Endothelial cell of umbilical vein (primary cell): ENCODE measurements around the gene OPA1. TPM values are rescaled to one million over a fixed set of nuclear protein-coding genes. Genes with fewer than 3 reads are reported as not detected.

Experiments used
- BruUV-seq: library from RNA; stranded (reverse); fragments of 400-500 nt; replicated peaks from 2 replicates; lab custom pipeline; 2021; lab: Mats Ljungman, UMichigan
- CTCF ChIA-PET: fragments of 300-600, 350-600 bp; sonication (Branson Sonifier 250); formaldehyde crosslinking; loops from one replicate; lab custom pipeline; 2021; ENCODE audit warnings: antibody characterized with exemption, inconsistent platforms; lab: Charles Lee
- POLR2A ChIA-PET: fragments of 300-600, 350-600 bp; sonication (Branson Sonifier 250); formaldehyde crosslinking; loops from one replicate; lab custom pipeline; 2021; ENCODE audit warnings: antibody characterized with exemption, inconsistent platforms; lab: Charles Lee
- DNase-seq: peaks from one replicate; pipeline ENCODE4 v3.0.0-alpha.2; 2011; ENCODE audit warnings: low read depth, low spot score
- FAIRE-seq: peaks from 2 replicates; lab custom pipeline; 2011; peaks lifted over from hg19 to GRCh38; lab: Jason Lieb, UNC
- H2AFZ ChIP-seq: 2 replicates; pipeline ENCODE4 v1.6.0; 2012; ENCODE audit warnings: low read depth, low read length, control low read depth, inconsistent platforms
- H3K27ac ChIP-seq: 2 replicates; pipeline ENCODE4 v1.5.1; 2011; ENCODE audit warnings: low read depth, mild to moderate bottlenecking, control low read depth, low read length, moderate library complexity; ENCODE audit not compliant: insufficient read depth
- H3K27me3 ChIP-seq, 2 experiments: 2 replicates each; pipeline versions ENCODE4 v1.6.0 to v1.6.1; 2011; ENCODE audit warnings: low read length in 2 of 2, mixed read lengths in 1 of 2; ENCODE audit not compliant: control insufficient read depth in 2 of 2, insufficient read depth in 2 of 2
- H3K36me3 ChIP-seq, 2 experiments: 2 replicates in 1 of 2; 3 replicates in 1 of 2; pipeline ENCODE4 v1.5.1; 2011; ENCODE audit warnings: low read length in 2 of 2, mild to moderate bottlenecking in 1 of 2, moderate library complexity in 1 of 2; ENCODE audit not compliant: control insufficient read depth in 2 of 2, insufficient read depth in 2 of 2; ENCODE audit errors: extremely low read depth in 1 of 2
- H3K4me1 ChIP-seq: 3 replicates; pipeline ENCODE4 v1.5.1; 2011; ENCODE audit warnings: mild to moderate bottlenecking, low read length; ENCODE audit not compliant: control insufficient read depth, insufficient read depth; ENCODE audit errors: extremely low read depth
- H3K4me2 ChIP-seq: 2 replicates; pipeline ENCODE4 v1.6.1; 2011; ENCODE audit warnings: low read length, control low read depth, mixed read lengths; ENCODE audit not compliant: insufficient read depth
- H3K4me3 ChIP-seq, 3 experiments: fragments of 200-600 bp in 1 of 3; sonication (generic), shearing (Covaris generic) in 1 of 3; replicated peaks in 1 of 3; 2 replicates each; pipeline ENCODE4 v1.5.1; 2011 to 2016; ENCODE audit warnings: control low read depth in 3 of 3, low read length in 3 of 3, mild to moderate bottlenecking in 2 of 3, inconsistent platforms in 1 of 3, low read depth in 1 of 3, moderate library complexity in 1 of 3; ENCODE audit not compliant: insufficient read depth in 1 of 3
- H3K79me2 ChIP-seq: 2 replicates; pipeline ENCODE4 v1.6.0; 2012; ENCODE audit warnings: low read length, inconsistent platforms; ENCODE audit not compliant: control insufficient read depth, insufficient read depth
- H3K9ac ChIP-seq: replicated peaks from 2 replicates; pipeline ENCODE3; 2011; ENCODE audit warnings: low read length, control low read depth; ENCODE audit not compliant: insufficient read depth; ENCODE audit errors: extremely low read depth
- H3K9me1 ChIP-seq: replicated peaks from 3 replicates; pipeline ENCODE4 v1.6.0; 2011; ENCODE audit warnings: mild to moderate bottlenecking, low read length; ENCODE audit not compliant: control insufficient read depth, insufficient read depth; ENCODE audit errors: extremely low read depth
- H3K9me3 ChIP-seq: replicated peaks from 2 replicates; pipeline ENCODE4 v1.5.1; 2012; ENCODE audit warnings: low read length, inconsistent platforms; ENCODE audit not compliant: control insufficient read depth, insufficient read depth
- H4K20me1 ChIP-seq: replicated peaks from 2 replicates; pipeline ENCODE3; 2011; ENCODE audit warnings: mild to moderate bottlenecking, low read length; ENCODE audit not compliant: control insufficient read depth, insufficient read depth; ENCODE audit errors: extremely low read depth
- EZH2 ChIP-seq: IDR thresholded peaks from 2 replicates; pipeline ENCODE4 v1.6.1; 2012; ENCODE audit warnings: borderline replicate concordance, low read depth, mild to moderate bottlenecking, moderate library complexity, low read length, inconsistent platforms; ENCODE audit not compliant: severe bottlenecking
- FOS ChIP-seq: IDR thresholded peaks from 2 replicates; pipeline ENCODE4 v1.6.1; 2011; ENCODE audit warnings: mild to moderate bottlenecking, low read length, moderate library complexity, borderline replicate concordance; ENCODE audit not compliant: insufficient read depth
- GATA2 ChIP-seq: IDR thresholded peaks from 2 replicates; pipeline ENCODE4 v1.7.0; 2011; ENCODE audit warnings: low read depth, mild to moderate bottlenecking, moderate library complexity, mixed read lengths, low read length; ENCODE audit not compliant: insufficient read length, insufficient read depth
- JUN ChIP-seq: IDR thresholded peaks from 2 replicates; pipeline ENCODE4 v1.6.1; 2011; ENCODE audit warnings: borderline replicate concordance, low read depth; ENCODE audit not compliant: insufficient read length, insufficient read depth
- MYC ChIP-seq: IDR thresholded peaks from one replicate; pipeline ENCODE4 v1.6.1; 2011; ENCODE audit warnings: mild to moderate bottlenecking, low read depth, low read length
- POLR2A ChIP-seq: IDR thresholded peaks from 2 replicates; pipeline ENCODE4 v1.6.1; 2012; ENCODE audit warnings: low read depth, mild to moderate bottlenecking, control low read depth, low read length
- POLR2AphosphoS5 ChIP-seq: IDR thresholded peaks from 2 replicates; pipeline ENCODE4 v1.6.1; 2012; ENCODE audit warnings: low read depth, mild to moderate bottlenecking, control low read depth, low read length, moderate library complexity; ENCODE audit not compliant: insufficient read depth
- dilution Hi-C: fragments of 300-500 bp; cut with MboI; formaldehyde crosslinking; loops from one replicate; pipeline ENCODE4 v1.15.0; 2019; ENCODE audit warnings: low sequenced_read_pairs; ENCODE audit not compliant: extremely low pct_ligation_motif_present
- intact Hi-C: fragments of 100-400 bp; cut with micrococcal nuclease; formaldehyde crosslinking; loops from one replicate; pipeline ENCODE4 v1.10.0; 2022
- polyA plus RNA-seq, 4 experiments: library from polyadenylated mRNA; depleted of rRNA in 3 of 4; stranded (reverse) in 3 of 4; unstranded in 1 of 4; fragments of >200 nt; gene quantifications; 2 replicates each; pipeline versions ENCODE4 v1.2.1 to v1.2.3, GENCODE V29; 2011 to 2012; ENCODE audit warnings: missing spikeins in 1 of 4
- total RNA-seq: library from RNA; stranded (reverse); gene quantifications from 2 replicates; pipeline ENCODE4 v1.2.3, GENCODE V29; 2021
- TF ChIP-seq, protein P1 (sequence below), 2 donors: IDR thresholded peaks; 1 replicate in 1 of 2; 2 replicates in 1 of 2; pipeline ENCODE4 v1.5.1; 2011; ENCODE audit warnings: low read length in 2 of 2, mild to moderate bottlenecking in 2 of 2, moderate library complexity in 2 of 2, control low read depth in 1 of 2, inconsistent platforms in 1 of 2, low read depth in 1 of 2; ENCODE audit not compliant: insufficient read depth in 1 of 2; ENCODE audit errors: extremely low read depth in 1 of 2
- TF ChIP-seq, protein P2 (sequence below): IDR thresholded peaks from 2 replicates; pipeline ENCODE4 v1.6.1; 2011; ENCODE audit not compliant: insufficient read depth, insufficient read length

The OPA1 gene
- total and polyA plus RNA-seq, 2 donors (not counting 3 experiments of a cell fraction or from before 2014, with no cell fraction given) = 10.0 to 62.0 TPM

DNA sequence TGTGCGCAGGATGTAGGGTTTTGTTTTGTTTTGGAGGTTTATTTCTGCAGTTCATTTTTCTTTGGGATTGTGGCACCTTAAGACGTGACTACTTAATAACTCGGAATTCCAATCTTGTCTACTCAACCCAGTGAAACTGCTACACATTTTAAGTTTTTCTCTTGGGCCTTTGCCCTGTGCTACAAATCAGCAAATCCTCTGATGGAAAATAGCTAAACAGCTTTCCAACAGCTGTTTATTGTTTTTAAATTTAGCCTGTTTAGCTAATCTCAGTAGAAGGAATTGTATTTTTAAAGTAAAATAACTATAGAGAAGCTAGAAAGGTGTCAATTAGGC lies 48.4 kb downstream of the OPA1 start:
- no TSS peak for BruUV-seq
- Histone ChIP-seq H3K4me2 (no peak overlapping the region), H3K4me3 (no peak overlapping the region), H3K27ac (no peak overlapping the region), H3K36me3 (peaks cover 7 to 23% of the 10 kb centered on the region in 2 experiments), H3K79me2 (no peaks in the 10 kb centered on the region), H4K20me1 (no peaks in the 10 kb centered on the region), H3K4me1 (no peaks in the 10 kb centered on the region), H3K9me3 (no peaks in the 10 kb centered on the region), H2AFZ (no peak overlapping the region), H3K27me3 (no peaks in the 10 kb centered on the region), H3K9ac (no peak overlapping the region), H3K9me1 (peaks cover 2% of the 10 kb centered on the region)
- POLR2A ChIA-PET = no interaction called here
- CTCF ChIA-PET = interaction anchor here (1.3 to 1.5 kb wide), 2 partner anchors 13 to 702 kb away, joined by 3 read pairs; no protein-coding TSS in a partner anchor
- TF ChIP-seq JUN (no peak), EZH2 (no peak), MYC (no peak), POLR2AphosphoS5 (no peak), FOS (no peak), GATA2 (no peak), POLR2A (no peak)
- TF ChIP-seq, protein P1, sequence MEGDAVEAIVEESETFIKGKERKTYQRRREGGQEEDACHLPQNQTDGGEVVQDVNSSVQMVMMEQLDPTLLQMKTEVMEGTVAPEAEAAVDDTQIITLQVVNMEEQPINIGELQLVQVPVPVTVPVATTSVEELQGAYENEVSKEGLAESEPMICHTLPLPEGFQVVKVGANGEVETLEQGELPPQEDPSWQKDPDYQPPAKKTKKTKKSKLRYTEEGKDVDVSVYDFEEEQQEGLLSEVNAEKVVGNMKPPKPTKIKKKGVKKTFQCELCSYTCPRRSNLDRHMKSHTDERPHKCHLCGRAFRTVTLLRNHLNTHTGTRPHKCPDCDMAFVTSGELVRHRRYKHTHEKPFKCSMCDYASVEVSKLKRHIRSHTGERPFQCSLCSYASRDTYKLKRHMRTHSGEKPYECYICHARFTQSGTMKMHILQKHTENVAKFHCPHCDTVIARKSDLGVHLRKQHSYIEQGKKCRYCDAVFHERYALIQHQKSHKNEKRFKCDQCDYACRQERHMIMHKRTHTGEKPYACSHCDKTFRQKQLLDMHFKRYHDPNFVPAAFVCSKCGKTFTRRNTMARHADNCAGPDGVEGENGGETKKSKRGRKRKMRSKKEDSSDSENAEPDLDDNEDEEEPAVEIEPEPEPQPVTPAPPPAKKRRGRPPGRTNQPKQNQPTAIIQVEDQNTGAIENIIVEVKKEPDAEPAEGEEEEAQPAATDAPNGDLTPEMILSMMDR (IDR thresholded peaks at IDR 0.05; ENCODE audit: extremely low read depth in 1 of 2, insufficient read depth in 1 of 2, low read depth in 1 of 2, low read length in 2 of 2) = no peak
- TF ChIP-seq, protein P2, sequence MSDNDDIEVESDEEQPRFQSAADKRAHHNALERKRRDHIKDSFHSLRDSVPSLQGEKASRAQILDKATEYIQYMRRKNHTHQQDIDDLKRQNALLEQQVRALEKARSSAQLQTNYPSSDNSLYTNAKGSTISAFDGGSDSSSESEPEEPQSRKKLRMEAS = no peak
- intact Hi-C loops (no loop called here), dilution Hi-C loops (no loop called here)
- FAIRE-seq (no peak), DNase-seq (no peak)
